H1 (cell line): ENCODE data around the gene RASL10A. TPM values are rescaled to one million over a fixed set of nuclear protein-coding genes. Genes with fewer than 3 reads are reported as not detected.

Experiments
- CBX8 ChIP-seq: fragments of 300-800, 300-1000 bp; sonication (generic); IDR thresholded peaks from 2 replicates; pipeline ENCODE4 v1.7.1; 2016; ENCODE audit warnings: low read depth, low read length, borderline replicate concordance
- CREB1 ChIP-seq: IDR thresholded peaks from 2 replicates; pipeline ENCODE4 v1.6.1; 2012; ENCODE audit warnings: inconsistent platforms
- TCF12 ChIP-seq: IDR thresholded peaks from 2 replicates; pipeline ENCODE4 v1.6.1; 2011; ENCODE audit warnings: low read depth, mild to moderate bottlenecking, low read length
- TEAD4 ChIP-seq: IDR thresholded peaks from 2 replicates; pipeline ENCODE4 v1.6.1; 2012; ENCODE audit warnings: low read depth, low read length, inconsistent platforms, mixed read lengths
- ZNF274 ChIP-seq: IDR thresholded peaks from 2 replicates; pipeline ENCODE4 v1.7.0; 2012; ENCODE audit warnings: low read length, borderline replicate concordance; ENCODE audit errors: extremely low read depth
- polyA plus RNA-seq, 7 experiments: library from polyadenylated mRNA; depleted of rRNA in 3 of 7; stranded (reverse) in 5 of 7; unstranded in 2 of 7; fragments of >200 nt in 5 of 7; fragments of 200-250 nt in 2 of 7; gene quantifications; 1 replicate in 5 of 7; 2 replicates in 1 of 7; 4 replicates in 1 of 7; pipeline versions ENCODE4 v1.2.1 to v1.2.3, GENCODE V29; 2011 to 2013; ENCODE audit warnings: missing spikeins in 2 of 7, mixed read lengths in 2 of 7
- total RNA-seq: library from RNA; stranded (reverse); fragmentation: NEBNext Ultra II Directional; extraction: Animal tissue kit (Norgen Biotek cat#: 25700); gene quantifications from 2 replicates; pipeline ENCODE4 v1.2.1, GENCODE V29; 2021

The RASL10A gene
- total and polyA plus RNA-seq, 2 of the 8 experiments (the other 6 are each of a cell fraction or from before 2014, with no cell fraction given): 1.1 to 1.5 TPM

DNA sequence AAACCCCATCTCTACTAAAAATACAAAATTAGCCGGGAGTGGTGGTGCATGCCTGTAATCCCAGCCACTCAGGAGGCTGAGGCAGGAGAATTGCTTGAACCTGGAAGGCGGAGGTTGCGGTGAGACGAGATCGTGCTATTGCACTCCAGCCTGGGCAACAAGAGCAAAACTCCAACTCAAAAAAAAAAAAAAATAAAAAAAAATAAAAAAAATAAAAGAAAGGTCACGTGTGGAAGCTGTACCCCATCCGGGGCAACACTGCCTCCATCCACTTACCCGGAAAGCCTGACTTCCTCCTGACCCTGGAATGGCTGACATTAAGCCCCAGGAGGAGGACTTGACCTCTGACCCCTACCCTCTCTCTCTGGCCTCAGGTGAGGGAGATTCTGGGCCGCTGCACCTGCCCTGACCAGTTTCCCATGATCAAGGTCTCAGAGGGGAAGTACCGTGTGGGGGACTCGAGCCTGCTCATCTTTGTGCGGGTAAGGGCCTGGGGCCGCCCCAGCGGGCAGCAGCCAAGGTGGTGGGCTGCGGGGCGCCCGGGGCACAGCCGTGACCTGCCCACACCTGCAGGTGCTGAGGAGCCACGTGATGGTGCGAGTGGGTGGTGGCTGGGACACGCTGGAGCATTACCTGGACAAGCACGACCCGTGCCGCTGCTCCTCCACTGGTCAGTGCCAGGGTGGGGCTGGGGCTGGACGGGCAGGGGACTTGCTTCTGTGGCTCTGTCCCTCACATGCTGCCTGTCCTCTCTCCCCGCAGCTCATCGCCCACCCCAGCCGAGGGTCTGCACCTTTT lies 5.2 kb downstream of the RASL10A start (continued):
- TF ChIP-seq CREB1 (no peak), TEAD4 (no peak), ZNF274 (no peak), TCF12 (no peak), CBX8 (no peak)
